ENCODE results near the gene ZFR2. TPM values are rescaled to one million over a fixed set of nuclear protein-coding genes. Genes with fewer than 3 reads are reported as not detected.

Gene ZFR2
- polyA plus RNA-seq, 2 of the 4 experiments (the other 2 are of a cell fraction): 0.14 to 0.30 TPM

DNA sequence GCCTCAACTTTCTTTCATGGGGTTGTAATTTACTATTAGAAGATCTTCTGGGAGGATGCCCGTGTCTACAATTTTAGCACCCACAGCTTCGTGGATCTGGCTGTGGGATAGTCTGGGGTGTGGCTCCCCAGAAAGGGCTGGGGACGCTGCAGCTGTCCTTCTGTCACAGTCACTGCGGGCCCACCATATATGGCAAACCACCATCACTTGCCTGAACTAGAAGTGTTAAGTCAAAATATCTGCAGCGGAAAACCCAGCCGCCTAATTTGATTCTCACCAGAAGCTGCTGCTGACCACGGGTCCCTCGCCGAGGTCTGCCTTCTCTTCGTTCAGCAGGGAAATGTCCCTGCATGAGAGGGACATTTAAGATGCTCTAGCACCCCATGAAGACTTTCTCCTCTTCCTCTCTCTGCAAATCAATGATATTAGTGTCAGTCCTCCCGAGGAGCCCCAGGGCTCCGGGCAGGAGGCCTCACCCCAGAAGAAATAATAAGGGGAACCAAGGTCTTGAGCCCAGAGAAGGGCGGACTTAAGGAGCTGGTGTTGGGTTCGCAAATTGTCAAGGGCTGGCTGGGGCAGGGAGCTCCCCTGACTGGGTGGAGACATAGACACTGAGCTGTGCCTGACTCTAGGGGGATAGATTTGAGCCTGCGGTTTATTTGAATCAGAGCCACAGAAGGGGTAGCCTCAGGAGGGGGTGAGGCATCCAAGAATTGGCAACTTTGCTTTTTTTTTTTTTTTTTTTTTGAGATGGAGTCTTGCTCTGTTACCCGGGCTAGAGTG is 79.7 kb downstream of the ZFR2 start:
- TF ChIP-seq HOXA7 (CRISPR knock-in tag; IDR thresholded peaks at IDR 0.05) (no peak), MAFK (IDR thresholded peaks at IDR 0.05; ENCODE audit: partially characterized antibody) (no peak), NPAS2 (CRISPR knock-in tag; IDR thresholded peaks at IDR 0.05; ENCODE audit: borderline replicate concordance) (no peak), KDM1A (IDR thresholded peaks at IDR 0.05; ENCODE audit: low read depth) (no peak), POLR2AphosphoS2 (conservative IDR thresholded peaks at IDR 0.05; ENCODE audit: low read length) (no peak), ZNF302 (CRISPR knock-in tag; IDR thresholded peaks at IDR 0.05) (no peak), PHF8 (IDR thresholded peaks at IDR 0.05; ENCODE audit: borderline replicate concordance, low read depth) (no peak), POLR2A (IDR thresholded peaks at IDR 0.05; ENCODE audit: low read length) (no peak), MAZ (IDR thresholded peaks at IDR 0.05; ENCODE audit: borderline replicate concordance, low read depth, low read length) (no peak), HEYL (CRISPR knock-in tag; IDR thresholded peaks at IDR 0.05) (no peak), EHMT2 (IDR thresholded peaks at IDR 0.05; ENCODE audit: low read depth) (no peak), GATA3 (IDR thresholded peaks at IDR 0.05; ENCODE audit: borderline replicate concordance) (no peak), HOXB5 (CRISPR knock-in tag; IDR thresholded peaks at IDR 0.05) (no peak), CBX8 (IDR thresholded peaks at IDR 0.05) (no peak), KDM5A (IDR thresholded peaks at IDR 0.05) (no peak)
- DNase-seq (ENCODE audit: low read depth in 1 of 2, low spot score in 1 of 2): no peak
- 54% methylated on average over 16 of the region's 16 CpGs for WGBS (ENCODE audit: missing lambda C conversion rate)
- no peak for FAIRE-seq
- CTCF ChIA-PET: interaction anchor here (0.9 to 1.8 kb wide), 3 partner anchors 10 to 32 kb away, joined by 3 to 5 read pairs (median 3); no protein-coding TSS in a partner anchor
- Histone ChIP-seq H3K9me3 (no peaks in the 10 kb centered on the region), H3K4me1 (peaks cover 9% of the 10 kb centered on the region; the same call in 1 of the 3 replicates), H3K27ac (no peak overlapping the region), H3K4me3 (no peak overlapping the region), H3K4me2 (no peak overlapping the region)
- POLR2A ChIA-PET: interaction anchor here (1.0 kb wide), 1 partner anchor 196 kb away, joined by 7 read pairs; the partner anchor contains the start of gene EEF2
- ATAC-seq: no peak

- CTCF ChIA-PET: no interaction called here
- Histone ChIP-seq H3K4me1 (peaks cover 9% of the 10 kb centered on the region; the same call in 1 of the 3 replicates), H3K27ac (peak within 1 kb of the TSS in 1 of 2 experiments; percentile 72; a peak in 4 of 6 replicates), H3K4me2 (peak within 1 kb of the TSS; percentile 74), H3K4me3 (no peak within 1 kb of the TSS), H3K9me3 (peaks cover 16% of the 10 kb centered on the region)
- DNase-seq (ENCODE audit: low read depth in 1 of 2, low spot score in 1 of 2) (no peak), ATAC-seq (no peak), FAIRE-seq (no peak)
- TF ChIP-seq POLR2AphosphoS2 (conservative IDR thresholded peaks at IDR 0.05; ENCODE audit: low read length): no peak
- TF ChIP-seq EHF (CRISPR knock-in tag; IDR thresholded peaks at IDR 0.05): no peak
- no peak for TF ChIP-seq SREBF2 (IDR thresholded peaks at IDR 0.05)
- TF ChIP-seq USF2 (IDR thresholded peaks at IDR 0.05): no peak
- TF ChIP-seq RNF2 (IDR thresholded peaks at IDR 0.05; ENCODE audit: borderline replicate concordance, low read depth): no peak
- no peak for TF ChIP-seq SMC3 (IDR thresholded peaks at IDR 0.05)
- no peak for TF ChIP-seq RCOR1 (IDR thresholded peaks at IDR 0.05; ENCODE audit: low read depth, low read length)
- no peak for TF ChIP-seq NPAS2 (CRISPR knock-in tag; IDR thresholded peaks at IDR 0.05; ENCODE audit: borderline replicate concordance)
- TF ChIP-seq NR3C1 (IDR thresholded peaks at IDR 0.05): no peak
- no peak for TF ChIP-seq KDM1A (IDR thresholded peaks at IDR 0.05; ENCODE audit: low read depth)
- no peak for TF ChIP-seq MAX (IDR thresholded peaks at IDR 0.05)
- no peak for TF ChIP-seq HDAC2 (IDR thresholded peaks at IDR 0.05)
- TF ChIP-seq, protein P1, sequence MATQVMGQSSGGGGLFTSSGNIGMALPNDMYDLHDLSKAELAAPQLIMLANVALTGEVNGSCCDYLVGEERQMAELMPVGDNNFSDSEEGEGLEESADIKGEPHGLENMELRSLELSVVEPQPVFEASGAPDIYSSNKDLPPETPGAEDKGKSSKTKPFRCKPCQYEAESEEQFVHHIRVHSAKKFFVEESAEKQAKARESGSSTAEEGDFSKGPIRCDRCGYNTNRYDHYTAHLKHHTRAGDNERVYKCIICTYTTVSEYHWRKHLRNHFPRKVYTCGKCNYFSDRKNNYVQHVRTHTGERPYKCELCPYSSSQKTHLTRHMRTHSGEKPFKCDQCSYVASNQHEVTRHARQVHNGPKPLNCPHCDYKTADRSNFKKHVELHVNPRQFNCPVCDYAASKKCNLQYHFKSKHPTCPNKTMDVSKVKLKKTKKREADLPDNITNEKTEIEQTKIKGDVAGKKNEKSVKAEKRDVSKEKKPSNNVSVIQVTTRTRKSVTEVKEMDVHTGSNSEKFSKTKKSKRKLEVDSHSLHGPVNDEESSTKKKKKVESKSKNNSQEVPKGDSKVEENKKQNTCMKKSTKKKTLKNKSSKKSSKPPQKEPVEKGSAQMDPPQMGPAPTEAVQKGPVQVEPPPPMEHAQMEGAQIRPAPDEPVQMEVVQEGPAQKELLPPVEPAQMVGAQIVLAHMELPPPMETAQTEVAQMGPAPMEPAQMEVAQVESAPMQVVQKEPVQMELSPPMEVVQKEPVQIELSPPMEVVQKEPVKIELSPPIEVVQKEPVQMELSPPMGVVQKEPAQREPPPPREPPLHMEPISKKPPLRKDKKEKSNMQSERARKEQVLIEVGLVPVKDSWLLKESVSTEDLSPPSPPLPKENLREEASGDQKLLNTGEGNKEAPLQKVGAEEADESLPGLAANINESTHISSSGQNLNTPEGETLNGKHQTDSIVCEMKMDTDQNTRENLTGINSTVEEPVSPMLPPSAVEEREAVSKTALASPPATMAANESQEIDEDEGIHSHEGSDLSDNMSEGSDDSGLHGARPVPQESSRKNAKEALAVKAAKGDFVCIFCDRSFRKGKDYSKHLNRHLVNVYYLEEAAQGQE (IDR thresholded peaks at IDR 0.05): no peak
- TF ChIP-seq TP53 (CRISPR knock-in tag; IDR thresholded peaks at IDR 0.05): no peak
- no peak for TF ChIP-seq ZFP36 (IDR thresholded peaks at IDR 0.05; ENCODE audit: borderline replicate concordance, partially characterized antibody)
- TF ChIP-seq, protein P2, sequence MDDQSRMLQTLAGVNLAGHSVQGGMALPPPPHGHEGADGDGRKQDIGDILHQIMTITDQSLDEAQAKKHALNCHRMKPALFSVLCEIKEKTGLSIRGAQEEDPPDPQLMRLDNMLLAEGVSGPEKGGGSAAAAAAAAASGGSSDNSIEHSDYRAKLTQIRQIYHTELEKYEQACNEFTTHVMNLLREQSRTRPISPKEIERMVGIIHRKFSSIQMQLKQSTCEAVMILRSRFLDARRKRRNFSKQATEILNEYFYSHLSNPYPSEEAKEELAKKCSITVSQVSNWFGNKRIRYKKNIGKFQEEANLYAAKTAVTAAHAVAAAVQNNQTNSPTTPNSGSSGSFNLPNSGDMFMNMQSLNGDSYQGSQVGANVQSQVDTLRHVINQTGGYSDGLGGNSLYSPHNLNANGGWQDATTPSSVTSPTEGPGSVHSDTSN (IDR thresholded peaks at IDR 0.05): no peak
- no peak for TF ChIP-seq BCL3 (IDR thresholded peaks at IDR 0.05)
- no peak for TF ChIP-seq FOXS1 (CRISPR knock-in tag; IDR thresholded peaks at IDR 0.05)
- 93% methylated on average over 21 of the region's 101 CpGs for WGBS (ENCODE audit: missing lambda C conversion rate)
- POLR2A ChIA-PET: no interaction called here
These were observed 82.7 kb downstream of the ZFR2 start, which contains the start of gene MATK for GRCh38 chr19:3785938-3786824. Gene MATK (minus strand): TSS chr19:3786381. CDS start chr19:3785135, 1,246 bp downstream.
